A549 (cell line): ENCODE data around the gene SHISA8.

Source experiments
- CHD4 ChIP-seq: fragments of 200-600 bp; sonication (generic); IDR thresholded peaks from 2 replicates; pipeline ENCODE4 v1.6.1; 2016; ENCODE audit warnings: antibody characterized with exemption, mild to moderate bottlenecking, borderline replicate concordance
- CTCF ChIP-seq: fragments of >200 bp; sonication (Bioruptor Twin); formaldehyde crosslinking; IDR thresholded peaks from 3 replicates; pipeline ENCODE4 v1.5.1; 2016
- ELK1 ChIP-seq: fragments of 150-350 bp; IDR thresholded peaks from 2 replicates; pipeline ENCODE4 v1.6.1; 2014; ENCODE audit warnings: low read depth, mild to moderate bottlenecking, low read length
- FOSL2 ChIP-seq, 2 experiments: fragments of 450-650 bp in 1 of 2; fragments of >200 bp in 1 of 2; sonication (Bioruptor Twin) in 1 of 2; formaldehyde crosslinking; IDR thresholded peaks; 2 replicates each; pipeline versions ENCODE4 v1.5.0 to v1.6.1; 2016 to 2020; ENCODE audit warnings: mild to moderate bottlenecking in 1 of 2, moderate library complexity in 1 of 2
- MAFK ChIP-seq: fragments of 450-650 bp; IDR thresholded peaks from 2 replicates; pipeline ENCODE4 v1.6.1; 2014; ENCODE audit not compliant: partially characterized antibody
- POLR2A ChIP-seq: IDR thresholded peaks from 2 replicates; pipeline ENCODE4 v1.6.1; 2012; ENCODE audit warnings: mild to moderate bottlenecking, low read length
- POLR2AphosphoS2 ChIP-seq: conservative IDR thresholded peaks from 2 replicates; pipeline ENCODE4 v1.6.1; 2012; ENCODE audit warnings: low read length, improper control_type of control experiment, inconsistent platforms
- RCOR1 ChIP-seq: fragments of 150-350 bp; IDR thresholded peaks from 2 replicates; pipeline ENCODE4 v1.6.1; 2014; ENCODE audit warnings: antibody characterized with exemption, low read length, low read depth
- RFX5 ChIP-seq: fragments of 450-650 bp; IDR thresholded peaks from 2 replicates; pipeline ENCODE4 v1.7.1; 2014; ENCODE audit warnings: antibody characterized with exemption, mild to moderate bottlenecking, moderate library complexity
- TFCP2L1 ChIP-seq: fragments of 250-450 bp; sonication (Bioruptor Pico); IDR thresholded peaks from 2 replicates; pipeline ENCODE4 v1.5.0; 2021; ENCODE audit warnings: mild to moderate bottlenecking
- USF2 ChIP-seq: fragments of 450-650 bp; IDR thresholded peaks from 2 replicates; pipeline ENCODE4 v1.6.1; 2014; ENCODE audit warnings: antibody characterized with exemption

GRCh38 chr22:41919357-41920224 is 4.7 kb upstream of the SHISA8 start:
- TF ChIP-seq ELK1: no peak
- no peak for TF ChIP-seq CHD4
- TF ChIP-seq CTCF: no peak
- TF ChIP-seq MAFK: no peak
- no peak for TF ChIP-seq FOSL2 (IDR thresholded peaks at IDR 0.05)
- no peak for TF ChIP-seq FOSL2 (CRISPR knock-in tag; IDR thresholded peaks at IDR 0.05)
- TF ChIP-seq POLR2A: no peak
- TF ChIP-seq USF2: no peak
- TF ChIP-seq POLR2AphosphoS2: no peak
- no peak for TF ChIP-seq TFCP2L1 (CRISPR knock-in tag)
- no peak for TF ChIP-seq RFX5
- no peak for TF ChIP-seq RCOR1
